GM12873 (cell line): ENCODE results near the gene CYBA.

ENCODE experiments used
- CTCF ChIP-seq: IDR thresholded peaks from 2 replicates; pipeline ENCODE4 v1.5.1; 2012; ENCODE audit warnings: low read depth, mild to moderate bottlenecking, moderate library complexity, low read length, control low read depth; ENCODE audit not compliant: insufficient read depth; ENCODE audit errors: missing control alignments

The CYBA gene

GRCh38 chr16:88630433-88630832 is 20.4 kb downstream of the CYBA start:
- TF ChIP-seq CTCF = no peak

GRCh38 chr16:88629835-88630234 is 21.0 kb downstream of the CYBA start:
- TF ChIP-seq CTCF = no peak

GRCh38 chr16:88628512-88628974 is 22.3 kb downstream of the CYBA start:
- TF ChIP-seq CTCF = peak; percentile 35

- no peak for TF ChIP-seq CTCF
These were observed 23.1 kb downstream of the CYBA start for GRCh38 chr16:88627531-88628411.

- no peak for TF ChIP-seq CTCF
These were observed 24.2 kb downstream of the CYBA start for GRCh38 chr16:88626646-88627045.

GRCh38 chr16:88624977-88625576 is 25.8 kb downstream of the CYBA start:
- no peak for TF ChIP-seq CTCF

- no peak for TF ChIP-seq CTCF
These were observed 26.4 kb downstream of the CYBA start for GRCh38 chr16:88624481-88624880.
